ENCODE measurements around the gene TRMT61A.

Gene TRMT61A

DNA sequence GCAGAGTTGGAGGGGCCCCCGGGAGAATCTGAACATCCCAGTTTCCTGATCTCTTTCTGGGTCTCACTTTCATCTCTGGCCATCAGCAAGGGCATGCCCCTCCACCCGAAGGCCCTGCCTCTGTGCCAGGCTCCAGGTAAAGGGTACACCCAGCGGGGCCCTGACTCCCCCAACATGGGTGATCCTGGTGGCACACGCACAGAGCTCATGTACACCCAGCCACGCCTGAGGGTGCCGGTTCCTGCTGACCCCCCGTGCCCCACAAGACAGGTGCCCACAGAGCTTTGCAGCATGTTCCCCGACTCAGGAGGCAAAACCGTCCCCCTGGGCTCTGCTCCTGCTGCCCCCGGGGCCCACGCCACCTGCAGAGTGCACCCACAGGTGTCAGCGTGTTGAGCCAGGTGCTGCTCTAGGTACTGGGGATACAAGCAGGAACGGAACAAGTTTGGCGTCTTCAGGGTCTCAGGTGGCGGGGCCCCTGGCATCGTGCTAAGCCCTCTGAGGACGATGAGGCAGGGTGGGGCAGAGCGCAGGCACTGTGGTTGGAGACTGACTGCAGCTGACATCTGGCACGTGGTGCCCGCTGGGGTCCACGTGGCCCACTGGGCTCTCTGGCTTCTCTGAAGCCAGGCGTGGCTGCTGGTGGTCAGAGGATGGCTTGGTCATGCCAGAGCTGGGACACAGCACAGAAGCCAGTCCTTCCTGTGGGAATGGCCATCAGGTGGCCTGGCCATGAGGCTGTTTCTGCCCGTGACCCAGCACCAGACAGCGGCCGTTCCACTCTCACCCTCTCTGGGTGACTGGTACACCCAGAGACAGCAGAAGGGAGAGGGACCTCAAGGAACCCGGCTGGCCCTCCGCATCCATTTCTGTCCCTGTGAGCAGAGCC is 19.7 kb downstream of the TRMT61A start:
- DNase-seq: no peak

DNA sequence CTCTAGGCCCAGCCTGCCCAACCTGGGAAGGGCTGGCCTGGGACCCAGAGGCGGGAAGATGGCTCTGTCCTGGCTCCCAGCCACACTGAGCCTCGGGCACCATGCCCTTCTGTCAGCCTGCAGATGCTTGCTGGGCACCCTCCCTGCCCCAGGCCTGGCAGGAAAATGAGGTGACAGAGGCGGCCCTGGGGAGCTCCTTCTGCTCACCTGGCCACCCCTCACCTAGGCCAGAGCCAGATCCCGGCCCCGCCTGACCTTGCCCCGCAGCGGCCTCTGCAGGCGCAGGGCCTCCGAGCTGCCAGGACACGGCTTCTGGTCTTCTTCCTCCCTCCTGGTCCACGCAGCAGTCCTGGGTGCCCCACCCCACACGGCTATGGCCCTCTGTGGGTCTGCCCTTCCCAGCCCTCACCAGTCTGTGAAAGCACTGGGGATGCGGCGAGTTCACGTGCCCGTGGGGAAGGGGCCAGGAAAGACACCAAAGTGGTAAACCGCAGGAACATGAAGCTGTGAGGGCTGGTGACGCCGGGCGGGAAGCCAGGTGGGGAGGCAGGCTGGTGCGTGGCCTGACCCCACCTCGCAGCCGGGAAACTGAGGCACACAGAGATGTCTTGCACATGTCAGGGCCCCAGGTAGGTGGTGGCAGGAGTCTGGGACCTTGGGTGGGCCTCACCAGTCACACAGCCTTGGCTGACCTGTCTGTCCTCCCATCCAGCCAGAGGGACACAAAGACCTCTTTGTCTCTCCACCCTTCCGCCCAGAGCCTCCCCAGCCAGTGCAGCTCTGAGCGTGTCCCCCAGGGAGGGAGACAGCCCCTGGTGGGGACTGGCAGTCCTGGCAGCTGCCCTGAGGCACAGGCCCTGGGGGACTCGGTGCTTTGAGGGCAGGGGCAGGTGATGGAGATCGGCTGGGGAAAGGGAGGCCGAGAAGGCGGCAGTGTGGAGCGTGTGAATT is 20.6 kb downstream of the TRMT61A start:
- no peak for DNase-seq

DNA sequence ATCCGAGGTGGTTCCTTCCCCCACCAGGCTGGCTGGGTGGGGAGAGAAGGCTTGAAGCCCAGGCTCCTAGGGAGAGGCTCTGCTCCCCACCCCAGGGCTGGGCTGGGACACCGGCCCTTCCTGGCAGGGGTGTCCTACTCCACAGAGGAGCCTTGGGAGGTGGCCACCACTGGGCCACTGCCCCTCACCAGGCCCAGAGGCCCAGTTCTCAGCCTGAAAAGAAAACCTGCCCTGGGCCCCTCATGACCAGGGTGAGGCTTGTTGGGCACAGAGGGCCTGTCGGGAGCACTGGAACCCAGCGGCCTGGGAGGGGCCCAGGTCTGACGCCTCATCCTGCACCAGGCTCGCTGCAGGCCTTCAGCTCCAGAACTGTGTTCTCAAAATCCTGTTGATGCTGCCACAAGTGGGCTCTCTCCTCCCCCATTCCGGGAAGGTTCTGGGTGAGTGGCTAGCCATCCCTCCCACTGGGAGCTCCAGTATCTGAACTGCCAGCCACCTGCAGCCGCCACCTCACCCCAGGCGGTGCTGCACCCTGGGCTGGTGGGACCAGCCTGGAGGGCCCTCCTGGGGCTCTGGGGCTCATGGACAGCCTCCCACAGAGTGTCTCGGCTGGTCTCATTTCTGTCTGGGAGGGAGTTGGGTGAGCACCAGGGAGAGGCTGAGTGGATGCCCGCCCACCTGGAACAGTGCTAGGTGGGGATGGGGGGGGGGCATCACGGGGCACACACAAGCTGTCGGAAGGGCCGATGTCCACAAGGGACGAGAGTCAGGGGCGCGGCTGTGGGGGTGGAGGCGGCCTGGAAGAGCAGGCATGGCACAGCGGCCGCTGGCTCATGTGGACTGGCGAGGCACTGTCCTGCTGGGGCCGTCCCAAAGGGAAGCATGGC is 21.7 kb downstream of the TRMT61A start:
- no peak for DNase-seq

DNA sequence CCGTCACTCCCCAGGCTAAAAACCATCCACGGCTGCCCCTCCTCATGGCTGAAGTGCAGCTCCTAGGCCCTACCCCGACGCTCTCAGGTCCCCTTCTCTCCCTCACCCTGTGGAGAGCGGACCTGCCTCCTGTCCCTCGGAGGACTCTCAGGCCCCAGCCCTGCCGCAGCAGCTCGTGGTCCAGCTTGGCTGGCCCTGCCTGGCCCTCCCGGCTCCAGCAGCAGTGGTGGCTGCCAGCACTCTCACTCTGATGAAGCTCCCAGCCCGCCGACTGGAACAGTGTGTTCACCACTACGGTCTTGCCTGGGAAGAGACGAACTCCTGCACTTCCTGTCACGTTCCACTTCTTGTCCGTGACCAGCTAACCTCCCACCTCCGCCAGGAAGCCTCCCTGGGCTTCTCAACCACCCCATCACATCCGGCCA is 22.4 kb downstream of the TRMT61A start:
- no peak for DNase-seq

GRCh38 chr14:103552011-103552845 is 23.2 kb downstream of the TRMT61A start:
- no peak for DNase-seq

GRCh38 chr14:103552846-103553210 is 23.8 kb downstream of the TRMT61A start:
- no peak for DNase-seq

- no peak for DNase-seq
These were observed 26.8 kb downstream of the TRMT61A start for GRCh38 chr14:103555559-103556337.

DNA sequence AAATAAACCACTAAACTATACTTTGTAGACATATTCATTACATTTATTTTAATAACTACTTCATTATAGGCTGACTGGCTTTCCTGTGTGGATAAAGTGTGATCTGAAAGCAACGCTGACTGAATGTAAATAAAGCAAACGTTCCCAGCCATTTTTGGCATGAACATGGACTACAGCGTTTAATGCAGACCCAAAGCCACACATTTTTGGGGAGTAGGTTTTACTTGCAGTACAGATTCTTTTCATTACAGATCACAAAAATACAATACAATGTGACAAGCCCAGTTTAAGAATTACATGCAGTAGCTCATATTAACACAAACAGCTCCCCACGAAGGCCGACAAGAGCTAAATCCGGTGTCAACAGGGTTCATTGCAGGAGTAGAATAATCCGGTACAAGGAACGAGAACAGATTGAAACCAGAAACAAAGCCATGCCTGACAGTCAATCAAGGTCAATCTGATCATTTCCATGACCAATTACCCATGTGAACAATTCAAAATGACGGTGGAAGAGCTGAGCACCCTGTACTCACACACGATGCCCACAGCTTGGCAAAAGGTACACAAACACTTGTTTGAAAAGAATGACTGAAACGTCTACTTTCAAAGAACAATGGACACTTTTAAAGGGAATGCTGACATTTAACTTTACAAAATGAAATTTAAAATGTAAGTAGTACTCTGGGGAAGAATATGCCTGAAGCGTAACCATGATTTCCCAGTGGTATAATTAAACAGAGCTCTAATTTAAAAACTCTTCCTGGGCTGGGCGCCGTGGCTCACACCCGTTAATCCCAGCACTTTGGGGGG is 28.2 kb downstream of the TRMT61A start:
- no peak for DNase-seq

DNA sequence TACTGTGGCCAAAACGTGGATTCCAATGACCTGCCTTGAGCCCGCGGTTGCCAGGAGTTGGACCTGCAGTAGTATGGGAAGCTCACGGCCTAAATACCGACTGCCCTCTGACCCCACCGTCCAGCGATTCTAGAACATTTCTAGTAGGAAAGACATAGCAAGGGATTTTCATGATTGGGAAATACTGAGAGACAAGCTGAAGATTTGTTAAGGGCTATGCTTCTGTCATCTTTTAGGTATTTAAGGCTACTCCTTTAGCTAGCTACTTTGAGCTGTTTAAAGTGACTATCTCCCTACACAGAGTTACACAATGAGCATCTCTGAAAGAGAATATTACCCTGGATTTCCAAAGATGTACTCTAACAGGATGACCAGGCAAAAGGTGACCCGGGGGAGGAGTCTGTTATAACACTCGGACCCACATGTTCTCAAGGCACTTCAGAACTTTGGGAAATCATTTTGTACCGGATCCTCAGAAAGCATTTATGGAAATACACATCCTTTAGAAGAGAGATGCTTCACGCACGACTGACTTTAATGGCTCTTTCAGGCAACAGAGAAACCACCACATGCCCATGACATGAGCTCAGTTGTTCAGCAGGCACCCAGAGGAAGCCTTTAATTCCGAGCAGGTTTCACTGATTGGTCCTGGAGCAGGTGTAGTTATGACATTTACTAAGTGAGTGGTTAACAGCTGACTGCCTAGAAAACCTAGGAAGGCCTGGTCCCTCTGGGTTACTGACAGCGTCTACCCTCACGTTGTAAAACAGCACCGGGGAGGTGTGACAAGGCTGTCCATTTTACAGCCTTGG is 29.3 kb downstream of the TRMT61A start:
- no peak for DNase-seq

DNA sequence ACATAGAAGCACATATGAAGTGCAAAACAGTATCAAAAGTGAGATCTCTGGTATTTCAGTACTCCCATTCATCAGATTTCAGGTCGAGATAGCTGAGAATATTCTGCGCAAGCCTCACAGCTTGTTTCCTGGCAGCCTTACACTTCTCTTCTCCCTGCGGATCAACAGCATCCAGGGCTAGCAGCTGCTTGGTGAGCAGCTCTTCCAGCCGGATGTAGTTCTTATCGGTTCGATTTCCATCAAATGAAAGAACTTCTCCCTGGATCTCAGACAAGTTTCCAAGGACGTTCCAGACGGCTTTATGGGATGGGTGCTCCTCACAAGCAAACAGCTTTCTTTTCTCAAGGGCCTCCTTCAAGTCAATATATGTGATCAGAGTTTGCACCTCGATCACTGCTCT is 30.8 kb downstream of the TRMT61A start:
- no peak for DNase-seq

GRCh38 chr14:103560691-103561090 is 31.7 kb downstream of the TRMT61A start:
- DNase-seq: no peak

DNA sequence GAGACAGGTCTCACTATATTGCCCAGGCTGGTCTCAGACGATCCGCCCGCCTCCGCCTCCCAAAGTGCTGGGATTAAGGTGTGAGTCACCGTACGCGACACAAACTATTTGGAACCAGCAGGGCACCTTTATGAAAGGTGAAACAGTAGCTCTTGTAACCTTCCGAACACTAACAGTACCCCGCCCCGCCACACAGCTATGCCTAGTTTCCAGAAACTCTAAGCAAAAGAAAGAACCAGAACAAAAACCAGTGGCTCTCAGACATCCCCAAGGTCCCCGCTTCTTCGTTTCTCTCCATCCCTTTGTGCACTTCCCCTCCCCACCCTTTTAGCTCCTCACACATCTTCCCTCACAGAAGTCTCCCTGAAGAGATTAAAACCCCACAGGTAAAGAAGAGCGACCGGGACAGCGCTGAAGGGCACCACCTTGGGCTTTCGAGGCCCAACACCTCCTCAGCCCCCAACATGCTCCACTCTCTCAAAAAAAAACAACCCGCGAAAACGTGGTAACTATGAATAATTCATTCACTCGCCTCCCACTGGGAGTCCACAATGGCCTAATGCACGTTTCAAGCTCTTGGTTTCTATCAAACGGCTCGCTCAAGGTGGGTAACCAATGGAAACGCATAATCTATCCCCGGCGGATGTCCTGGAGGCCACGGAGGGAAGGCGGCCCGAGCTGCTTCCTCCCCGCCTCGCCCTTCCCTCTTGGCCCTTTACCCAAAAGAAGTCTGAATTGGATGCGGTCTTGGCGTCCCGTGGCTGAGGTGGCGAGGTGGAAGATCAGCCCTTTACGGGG is 32.6 kb downstream of the TRMT61A start:
- no peak for DNase-seq

- DNase-seq: no peak
These were observed 33.1 kb downstream of the TRMT61A start for GRCh38 chr14:103562179-103562428.

GRCh38 chr14:103562429-103563225 is 33.6 kb downstream of the TRMT61A start, which contains the start of the genes BAG5 and COA8:
TSS of gene BAG5 (minus strand) at chr14:103562657. CDS start at chr14:103561164, 1,493 bp downstream.
TSS of gene COA8 (plus strand) at chr14:103562960. CDS start at chr14:103563002, 42 bp downstream.
- DNase-seq: no peak

DNA sequence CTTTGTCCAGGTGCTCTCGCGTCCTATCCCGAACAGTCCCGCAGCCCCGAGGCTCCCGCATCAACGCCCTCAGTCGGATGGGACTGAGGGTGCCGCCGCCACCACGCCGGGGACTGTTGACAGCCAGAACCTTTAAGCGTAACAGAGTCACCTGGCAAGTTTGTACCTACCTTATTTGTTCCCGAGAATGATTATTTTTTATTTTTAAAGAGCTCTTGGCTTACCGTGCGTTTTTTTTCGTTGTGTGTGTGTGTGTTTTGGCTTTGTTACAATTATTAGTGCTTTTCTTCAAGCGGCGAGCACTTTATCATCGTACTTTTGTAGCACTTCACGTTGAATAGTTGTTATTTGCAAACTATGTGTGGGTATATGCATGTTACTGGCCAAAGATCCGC is 34.2 kb downstream of the TRMT61A start:
- DNase-seq: no peak

- DNase-seq: no peak
These were observed 35.0 kb downstream of the TRMT61A start for GRCh38 chr14:103563844-103564505.

- DNase-seq: no peak
These were observed 40.0 kb downstream of the TRMT61A start for GRCh38 chr14:103568952-103569351.

Data from NCI-H2029 treated with DMSO at 0.1 percent for 48 hours (cell line).